Urinary bladder (tissue), 4 donors: ENCODE results near the gene COL1A1. TPM values are rescaled to one million over a fixed set of nuclear protein-coding genes. Genes with fewer than 3 reads are reported as not detected.

Source experiments
- DNase-seq: peaks from one replicate; pipeline ENCODE4 v3.0.0-alpha.2; 2015; ENCODE audit errors: extremely low spot score
- H3K27ac ChIP-seq: one replicate; pipeline ENCODE4 v1.5.1; 2013; ENCODE audit warnings: low read depth, mild to moderate bottlenecking, moderate library complexity
- H3K36me3 ChIP-seq: one replicate; pipeline ENCODE4 v1.6.1; 2013; ENCODE audit warnings: mild to moderate bottlenecking, moderate library complexity; ENCODE audit not compliant: insufficient read depth
- H3K4me1 ChIP-seq: one replicate; pipeline ENCODE4 v1.6.1; 2013; ENCODE audit warnings: mild to moderate bottlenecking, moderate library complexity; ENCODE audit not compliant: insufficient read depth
- H3K4me3 ChIP-seq: one replicate; pipeline ENCODE4 v1.5.1; 2013; ENCODE audit warnings: low read depth, low read length
- WGBS: extraction: QIAGEN DNeasy Blood & Tissue Kit; methylation state at CpG from one replicate; pipeline ENCODE4 v1.1.7; 2013; 5-methylcytosine and 5-hydroxymethylcytosine counted together
- polyA plus RNA-seq: library from polyadenylated mRNA; stranded (reverse); fragments of 200-250 nt; gene quantifications from one replicate; pipeline ENCODE4 v1.2.3, GENCODE V29; 2013
- total RNA-seq: library from RNA; depleted of rRNA; stranded (reverse); fragments of >200 nt; gene quantifications from one replicate; pipeline ENCODE4 v1.2.3, GENCODE V29; 2014
- donor health status: healthy with polysubstance abuse.
- donor health status: healthy.

Gene COL1A1
- total and polyA plus RNA-seq, 2 donors, result 802 to 5,262 TPM

GRCh38 chr17:50220811-50221210 is 19.4 kb upstream of the COL1A1 start:
- Histone ChIP-seq H3K27ac (no peak overlapping the region), H3K36me3 (no peaks in the 10 kb centered on the region), H3K4me1 (peaks cover 1% of the 10 kb centered on the region), H3K4me3 (no peak overlapping the region)
- DNase-seq, result no peak
- WGBS, result 81% methylated on average over 15 of the region's 15 CpGs

GRCh38 chr17:50219939-50220465 is 18.6 kb upstream of the COL1A1 start:
- H3K27ac ChIP-seq, result no peak overlapping the region
- DNase-seq, result no peak
- H3K4me1 ChIP-seq, result peaks cover 1% of the 10 kb centered on the region
- H3K36me3 ChIP-seq, result no peaks in the 10 kb centered on the region
- H3K4me3 ChIP-seq, result no peak overlapping the region
- 36% methylated on average over 4 of the region's 4 CpGs for WGBS

- H3K4me3 ChIP-seq, result no peak overlapping the region
- WGBS, result 36% methylated on average over 5 of the region's 5 CpGs
- H3K4me1 ChIP-seq, result peaks cover 1% of the 10 kb centered on the region
- no peak overlapping the region for H3K27ac ChIP-seq
- no peak for DNase-seq
- no peaks in the 10 kb centered on the region for H3K36me3 ChIP-seq
Measured at GRCh38 chr17:50219342-50219741, 17.9 kb upstream of the COL1A1 start.

- H3K27ac ChIP-seq, result no peak overlapping the region
- no peaks in the 10 kb centered on the region for H3K36me3 ChIP-seq
- peaks cover 1% of the 10 kb centered on the region for H3K4me1 ChIP-seq
- WGBS, result 51% methylated on average over 1 of the region's 1 CpG
- no peak for DNase-seq
- H3K4me3 ChIP-seq, result no peak overlapping the region
Measured at GRCh38 chr17:50218771-50219315, 17.4 kb upstream of the COL1A1 start.

GRCh38 chr17:50218071-50218759 is 16.8 kb upstream of the COL1A1 start:
- Histone ChIP-seq H3K36me3 (no peaks in the 10 kb centered on the region), H3K27ac (no peak overlapping the region), H3K4me1 (peaks cover 1% of the 10 kb centered on the region), H3K4me3 (no peak overlapping the region)
- DNase-seq, result no peak
- WGBS, result 47% methylated on average over 3 of the region's 3 CpGs

GRCh38 chr17:50217591-50217990 is 16.2 kb upstream of the COL1A1 start:
- Histone ChIP-seq H3K4me1 (peaks cover 1% of the 10 kb centered on the region), H3K36me3 (no peaks in the 10 kb centered on the region), H3K27ac (no peak overlapping the region), H3K4me3 (no peak overlapping the region)
- no peak for DNase-seq
- WGBS, result 29% methylated on average over 3 of the region's 3 CpGs

- no peak for DNase-seq
- no peak overlapping the region for H3K4me3 ChIP-seq
- H3K36me3 ChIP-seq, result no peaks in the 10 kb centered on the region
- WGBS, result 56% methylated on average over 8 of the region's 8 CpGs
- H3K27ac ChIP-seq, result peak overlapping the region; percentile 73
- peaks cover 1% of the 10 kb centered on the region for H3K4me1 ChIP-seq
Measured at GRCh38 chr17:50214976-50215760, 13.7 kb upstream of the COL1A1 start.

GRCh38 chr17:50213026-50214022 is 11.9 kb upstream of the COL1A1 start:
- WGBS, result 73% methylated on average over 9 of the region's 9 CpGs
- DNase-seq, result no peak
- Histone ChIP-seq H3K4me1 (peaks cover 1% of the 10 kb centered on the region), H3K4me3 (no peak overlapping the region), H3K36me3 (no peaks in the 10 kb centered on the region), H3K27ac (no peak overlapping the region)

- 35% methylated on average over 15 of the region's 15 CpGs for WGBS
- no peak for DNase-seq
- H3K27ac ChIP-seq, result no peak overlapping the region
- H3K4me3 ChIP-seq, result no peak overlapping the region
- no peaks in the 10 kb centered on the region for H3K4me1 ChIP-seq
- no peaks in the 10 kb centered on the region for H3K36me3 ChIP-seq
Measured at GRCh38 chr17:50212121-50212843, 10.9 kb upstream of the COL1A1 start.

GRCh38 chr17:50211249-50212120 is 10.1 kb upstream of the COL1A1 start:
- H3K4me3 ChIP-seq, result no peak overlapping the region
- DNase-seq, result no peak
- H3K36me3 ChIP-seq, result no peaks in the 10 kb centered on the region
- H3K4me1 ChIP-seq, result no peaks in the 10 kb centered on the region
- no peak overlapping the region for H3K27ac ChIP-seq
- WGBS, result 38% methylated on average over 9 of the region's 9 CpGs

GRCh38 chr17:50210240-50211225 is 9.1 kb upstream of the COL1A1 start:
- Histone ChIP-seq H3K4me1 (no peaks in the 10 kb centered on the region), H3K4me3 (no peak overlapping the region)
- WGBS, result 11% methylated on average over 26 of the region's 26 CpGs

More at GRCh38 chr17:50210240-50211225, 9.1 kb upstream of the COL1A1 start:
- Histone ChIP-seq H3K36me3 (no peaks in the 10 kb centered on the region), H3K27ac (peak overlapping the region; percentile 94)
- peak; percentile 69 for DNase-seq
